Measurements from ENCODE around the gene AFAP1L1. TPM values are rescaled to one million over a fixed set of nuclear protein-coding genes. Genes with fewer than 3 reads are reported as not detected.

The AFAP1L1 gene
- total and polyA plus RNA-seq, 9 donors = 66.4 to 104 (median 84.9) TPM

DNA sequence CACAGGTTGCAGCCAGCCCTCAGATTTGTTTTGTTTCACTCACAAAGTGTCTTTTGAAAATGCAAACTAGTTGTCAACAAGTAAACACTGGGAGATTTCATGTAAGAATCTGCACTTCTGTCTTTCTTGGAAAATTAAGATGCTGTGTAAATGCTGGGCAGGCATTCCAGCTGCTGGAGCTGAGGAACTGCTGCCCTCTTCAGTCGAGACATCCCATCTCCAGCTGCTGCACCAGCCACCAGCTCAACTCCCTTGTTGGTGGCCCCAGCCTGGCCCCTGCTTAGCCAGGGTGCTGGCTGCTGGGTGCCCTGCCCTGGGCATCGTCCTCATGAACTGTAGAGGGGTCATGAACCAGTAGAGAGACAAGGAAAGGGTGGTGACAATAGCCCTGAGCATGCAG is 33.1 kb upstream of the AFAP1L1 start:
- Histone ChIP-seq H3K4me1 (ENCODE audit: control insufficient read depth, insufficient read depth, low read length) (peaks cover 34% of the 10 kb centered on the region), H3K27ac (ENCODE audit: low read length) (no peak overlapping the region), H3K27me3 (ENCODE audit: control insufficient read depth, insufficient read depth, low read length) (no peaks in the 10 kb centered on the region), H3K36me3 (ENCODE audit: control insufficient read depth, insufficient read depth, low read length) (peaks cover 39% of the 10 kb centered on the region), H3K4me3 (ENCODE audit: low read length) (no peak overlapping the region), H3K9me3 (replicated peaks; ENCODE audit: control insufficient read depth, low read depth, low read length) (no peaks in the 10 kb centered on the region)
- no peak for DNase-seq
- WGBS (ENCODE audit: insufficient coverage) = 0% methylated on average over 1 of the region's 2 CpGs

DNA sequence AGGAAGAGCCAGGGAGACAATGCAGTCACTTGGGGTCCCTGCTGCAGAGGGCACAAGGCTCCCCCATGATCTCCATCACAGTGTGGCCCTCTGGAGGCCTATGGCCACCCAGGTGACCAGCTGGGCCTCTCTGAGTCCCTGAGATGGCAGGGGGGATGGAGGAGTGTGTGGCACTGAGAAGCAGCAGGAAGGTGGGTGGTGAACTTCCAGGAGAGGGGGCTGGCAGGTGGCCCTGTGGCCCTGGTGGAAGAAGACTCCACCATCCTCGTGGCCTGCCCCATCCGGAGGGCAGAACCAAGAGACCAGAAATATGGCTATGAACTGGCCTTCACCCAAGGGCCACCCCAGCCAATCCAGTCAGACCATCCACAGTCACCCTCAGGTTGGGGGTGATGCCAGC is 31.7 kb upstream of the AFAP1L1 start:
- no peaks in the 10 kb centered on the region for H3K27me3 ChIP-seq (ENCODE audit: control insufficient read depth, insufficient read depth, low read length)
- 100% methylated on average over 1 of the region's 2 CpGs for WGBS (ENCODE audit: insufficient coverage)
- DNase-seq = no peak
- peaks cover 48% of the 10 kb centered on the region for H3K36me3 ChIP-seq (ENCODE audit: control insufficient read depth, insufficient read depth, low read length)
- no peaks in the 10 kb centered on the region for H3K9me3 ChIP-seq (replicated peaks; ENCODE audit: control insufficient read depth, low read depth, low read length)
- H3K27ac ChIP-seq (ENCODE audit: low read length) = no peak overlapping the region
- peaks cover 21% of the 10 kb centered on the region for H3K4me1 ChIP-seq (ENCODE audit: control insufficient read depth, insufficient read depth, low read length)
- H3K4me3 ChIP-seq (ENCODE audit: low read length) = no peak overlapping the region

DNA sequence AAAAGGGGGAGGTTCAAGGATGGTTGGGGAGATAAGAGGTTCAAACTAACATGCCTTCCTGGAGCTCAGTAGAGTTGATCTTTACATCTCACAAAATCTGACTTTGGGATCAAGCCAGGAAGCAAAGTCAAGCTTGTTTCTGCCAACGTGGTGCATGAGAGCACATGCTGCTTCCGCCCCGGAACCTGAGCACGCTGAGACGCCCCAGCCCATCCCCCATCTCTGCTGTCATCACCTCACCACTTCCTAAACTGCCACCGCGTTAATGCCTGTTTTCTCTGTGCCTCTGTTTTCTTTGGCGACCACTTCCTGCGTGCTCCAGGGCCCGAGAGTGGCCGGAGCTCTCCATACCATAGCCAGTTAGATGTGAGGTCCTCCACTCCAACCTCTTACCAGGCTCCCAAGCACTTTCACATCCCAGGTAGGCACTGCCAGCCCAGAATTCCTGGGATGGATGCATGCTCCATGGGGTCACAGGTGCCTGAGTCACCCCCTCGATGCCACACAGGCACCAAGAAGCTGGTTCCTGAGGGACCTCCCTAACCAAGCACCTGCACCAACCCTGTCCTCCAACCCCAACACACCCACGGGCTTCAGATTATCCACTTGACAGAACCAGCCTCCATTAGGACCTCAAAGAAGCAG is 31.2 kb upstream of the AFAP1L1 start:
- Histone ChIP-seq H3K36me3 (ENCODE audit: control insufficient read depth, insufficient read depth, low read length) (peaks cover 53% of the 10 kb centered on the region), H3K27ac (ENCODE audit: low read length) (no peak overlapping the region), H3K9me3 (replicated peaks; ENCODE audit: control insufficient read depth, low read depth, low read length) (no peaks in the 10 kb centered on the region), H3K4me3 (ENCODE audit: low read length) (no peak overlapping the region), H3K27me3 (ENCODE audit: control insufficient read depth, insufficient read depth, low read length) (no peaks in the 10 kb centered on the region), H3K4me1 (ENCODE audit: control insufficient read depth, insufficient read depth, low read length) (peaks cover 16% of the 10 kb centered on the region)
- peak; percentile 26 for DNase-seq
- WGBS (ENCODE audit: insufficient coverage) = 63% methylated on average over 12 of the region's 13 CpGs

- 33% methylated on average over 1 of the region's 3 CpGs for WGBS (ENCODE audit: insufficient coverage)
- Histone ChIP-seq H3K4me1 (ENCODE audit: control insufficient read depth, insufficient read depth, low read length) (peaks cover 10% of the 10 kb centered on the region), H3K27ac (ENCODE audit: low read length) (no peak overlapping the region), H3K36me3 (ENCODE audit: control insufficient read depth, insufficient read depth, low read length) (peaks cover 54% of the 10 kb centered on the region), H3K4me3 (ENCODE audit: low read length) (no peak overlapping the region), H3K9me3 (replicated peaks; ENCODE audit: control insufficient read depth, low read depth, low read length) (no peaks in the 10 kb centered on the region), H3K27me3 (ENCODE audit: control insufficient read depth, insufficient read depth, low read length) (no peaks in the 10 kb centered on the region)
- no peak for DNase-seq
Observed at GRCh38 chr5:149242339-149242738, 29.3 kb upstream of the AFAP1L1 start.

- Histone ChIP-seq H3K4me3 (ENCODE audit: low read length) (no peak overlapping the region), H3K36me3 (ENCODE audit: control insufficient read depth, insufficient read depth, low read length) (peaks cover 64% of the 10 kb centered on the region), H3K27me3 (ENCODE audit: control insufficient read depth, insufficient read depth, low read length) (no peaks in the 10 kb centered on the region), H3K4me1 (ENCODE audit: control insufficient read depth, insufficient read depth, low read length) (no peaks in the 10 kb centered on the region), H3K27ac (ENCODE audit: low read length) (no peak overlapping the region), H3K9me3 (replicated peaks; ENCODE audit: control insufficient read depth, low read depth, low read length) (no peaks in the 10 kb centered on the region)
- 90% methylated on average over 2 of the region's 4 CpGs for WGBS (ENCODE audit: insufficient coverage)
- no peak for DNase-seq
Observed at GRCh38 chr5:149246906-149247305, 24.8 kb upstream of the AFAP1L1 start.

- Histone ChIP-seq H3K36me3 (ENCODE audit: control insufficient read depth, insufficient read depth, low read length) (peaks cover 70% of the 10 kb centered on the region), H3K4me1 (ENCODE audit: control insufficient read depth, insufficient read depth, low read length) (no peaks in the 10 kb centered on the region), H3K9me3 (replicated peaks; ENCODE audit: control insufficient read depth, low read depth, low read length) (no peaks in the 10 kb centered on the region), H3K27ac (ENCODE audit: low read length) (no peak overlapping the region), H3K4me3 (ENCODE audit: low read length) (no peak overlapping the region), H3K27me3 (ENCODE audit: control insufficient read depth, insufficient read depth, low read length) (no peaks in the 10 kb centered on the region)
- no peak for DNase-seq
- WGBS (ENCODE audit: insufficient coverage) = 84% methylated on average over 8 of the region's 8 CpGs
Observed at GRCh38 chr5:149247726-149248125, 23.9 kb upstream of the AFAP1L1 start.

GRCh38 chr5:149251546-149251945 is 20.1 kb upstream of the AFAP1L1 start:
- Histone ChIP-seq H3K36me3 (ENCODE audit: control insufficient read depth, insufficient read depth, low read length) (peaks cover 52% of the 10 kb centered on the region), H3K9me3 (replicated peaks; ENCODE audit: control insufficient read depth, low read depth, low read length) (no peaks in the 10 kb centered on the region), H3K27ac (ENCODE audit: low read length) (no peak overlapping the region), H3K4me3 (ENCODE audit: low read length) (no peak overlapping the region), H3K27me3 (ENCODE audit: control insufficient read depth, insufficient read depth, low read length) (no peaks in the 10 kb centered on the region), H3K4me1 (ENCODE audit: control insufficient read depth, insufficient read depth, low read length) (no peaks in the 10 kb centered on the region)
- WGBS (ENCODE audit: insufficient coverage) = 56% methylated on average over 4 of the region's 4 CpGs
- no peak for DNase-seq

DNA sequence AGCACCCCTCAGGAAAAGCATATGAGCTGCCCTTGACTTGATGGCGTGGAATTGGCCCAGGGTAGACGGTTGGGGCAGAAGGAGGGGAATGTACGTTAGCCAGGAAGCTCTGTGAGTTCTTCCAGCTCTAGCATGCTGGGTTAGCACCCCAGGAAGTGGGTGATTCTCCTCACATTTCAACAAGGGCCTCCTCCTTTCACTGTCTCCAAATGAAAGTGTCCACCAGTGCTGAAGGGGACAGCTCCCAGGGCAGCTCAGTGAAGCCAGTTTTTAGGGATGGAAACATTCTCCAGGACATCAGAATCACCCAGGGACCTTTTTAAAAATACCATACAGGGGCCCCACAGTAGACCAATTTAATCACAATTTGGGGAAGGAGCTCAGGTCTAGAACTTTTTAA is 17.2 kb upstream of the AFAP1L1 start:
- Histone ChIP-seq H3K36me3 (ENCODE audit: control insufficient read depth, insufficient read depth, low read length) (peaks cover 34% of the 10 kb centered on the region), H3K27me3 (ENCODE audit: control insufficient read depth, insufficient read depth, low read length) (peaks cover 2% of the 10 kb centered on the region), H3K4me3 (ENCODE audit: low read length) (no peak overlapping the region), H3K9me3 (replicated peaks; ENCODE audit: control insufficient read depth, low read depth, low read length) (no peaks in the 10 kb centered on the region), H3K4me1 (ENCODE audit: control insufficient read depth, insufficient read depth, low read length) (no peaks in the 10 kb centered on the region), H3K27ac (ENCODE audit: low read length) (no peak overlapping the region)
- peak; percentile 60 for DNase-seq
- no CpG with 5 or more reads among the region's 3 CpGs for WGBS (ENCODE audit: insufficient coverage)

- DNase-seq = no peak
- no peaks in the 10 kb centered on the region for H3K4me1 ChIP-seq (ENCODE audit: control insufficient read depth, insufficient read depth, low read length)
- no peaks in the 10 kb centered on the region for H3K9me3 ChIP-seq (replicated peaks; ENCODE audit: control insufficient read depth, low read depth, low read length)
- no peak overlapping the region for H3K27ac ChIP-seq (ENCODE audit: low read length)
- peaks cover 24% of the 10 kb centered on the region for H3K36me3 ChIP-seq (ENCODE audit: control insufficient read depth, insufficient read depth, low read length)
- no peak overlapping the region for H3K4me3 ChIP-seq (ENCODE audit: low read length)
- peaks cover 2% of the 10 kb centered on the region for H3K27me3 ChIP-seq (ENCODE audit: control insufficient read depth, insufficient read depth, low read length)
Observed at GRCh38 chr5:149256451-149256850, 15.2 kb upstream of the AFAP1L1 start.

DNA sequence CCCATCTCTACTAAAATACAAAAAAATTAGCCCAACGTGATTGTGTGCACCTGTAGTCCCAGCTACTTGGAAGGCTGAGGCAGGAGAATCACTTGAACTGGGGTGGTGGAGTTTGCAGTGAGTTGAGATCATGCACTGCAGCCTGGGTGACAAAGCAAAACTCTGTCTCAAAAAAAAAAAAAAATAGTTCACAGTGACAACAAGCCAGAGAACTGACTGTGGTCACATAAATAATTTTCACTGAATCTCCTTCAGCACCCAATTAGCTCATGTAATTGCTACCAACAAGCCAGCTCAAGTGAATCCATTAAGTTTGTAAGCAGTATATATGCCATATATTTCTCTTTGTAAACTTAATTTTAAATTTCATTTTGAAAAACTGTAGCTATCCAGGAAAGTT is 14.5 kb upstream of the AFAP1L1 start:
- H3K4me1 ChIP-seq (ENCODE audit: control insufficient read depth, insufficient read depth, low read length) = no peaks in the 10 kb centered on the region
- H3K4me3 ChIP-seq (ENCODE audit: low read length) = no peak overlapping the region
- no CpG with 5 or more reads among the region's 1 CpG for WGBS (ENCODE audit: insufficient coverage)
- no peaks in the 10 kb centered on the region for H3K9me3 ChIP-seq (replicated peaks; ENCODE audit: control insufficient read depth, low read depth, low read length)
- H3K36me3 ChIP-seq (ENCODE audit: control insufficient read depth, insufficient read depth, low read length) = peaks cover 18% of the 10 kb centered on the region
- H3K27me3 ChIP-seq (ENCODE audit: control insufficient read depth, insufficient read depth, low read length) = peaks cover 4% of the 10 kb centered on the region
- no peak overlapping the region for H3K27ac ChIP-seq (ENCODE audit: low read length)
- no peak for DNase-seq

Measured in muscle of leg (tissue), 11 donors.